NCI-H460 (cell line): ENCODE data around the gene HDAC10. TPM values are rescaled to one million over a fixed set of nuclear protein-coding genes. Genes with fewer than 3 reads are reported as not detected.

Source experiments
- DNase-seq: peaks from one replicate; pipeline ENCODE4 v3.0.0-alpha.2; 2016; ENCODE audit warnings: low read depth; ENCODE audit errors: extremely low read depth
- total RNA-seq: library from RNA; depleted of rRNA; stranded (reverse); fragments of >200 nt; shearing (Covaris generic); gene quantifications from 2 replicates; pipeline ENCODE4 v1.2.3, GENCODE V29; 2014

HDAC10 gene
- total RNA-seq, 1 experiment from 2014 or later, result 13.9 TPM

DNA sequence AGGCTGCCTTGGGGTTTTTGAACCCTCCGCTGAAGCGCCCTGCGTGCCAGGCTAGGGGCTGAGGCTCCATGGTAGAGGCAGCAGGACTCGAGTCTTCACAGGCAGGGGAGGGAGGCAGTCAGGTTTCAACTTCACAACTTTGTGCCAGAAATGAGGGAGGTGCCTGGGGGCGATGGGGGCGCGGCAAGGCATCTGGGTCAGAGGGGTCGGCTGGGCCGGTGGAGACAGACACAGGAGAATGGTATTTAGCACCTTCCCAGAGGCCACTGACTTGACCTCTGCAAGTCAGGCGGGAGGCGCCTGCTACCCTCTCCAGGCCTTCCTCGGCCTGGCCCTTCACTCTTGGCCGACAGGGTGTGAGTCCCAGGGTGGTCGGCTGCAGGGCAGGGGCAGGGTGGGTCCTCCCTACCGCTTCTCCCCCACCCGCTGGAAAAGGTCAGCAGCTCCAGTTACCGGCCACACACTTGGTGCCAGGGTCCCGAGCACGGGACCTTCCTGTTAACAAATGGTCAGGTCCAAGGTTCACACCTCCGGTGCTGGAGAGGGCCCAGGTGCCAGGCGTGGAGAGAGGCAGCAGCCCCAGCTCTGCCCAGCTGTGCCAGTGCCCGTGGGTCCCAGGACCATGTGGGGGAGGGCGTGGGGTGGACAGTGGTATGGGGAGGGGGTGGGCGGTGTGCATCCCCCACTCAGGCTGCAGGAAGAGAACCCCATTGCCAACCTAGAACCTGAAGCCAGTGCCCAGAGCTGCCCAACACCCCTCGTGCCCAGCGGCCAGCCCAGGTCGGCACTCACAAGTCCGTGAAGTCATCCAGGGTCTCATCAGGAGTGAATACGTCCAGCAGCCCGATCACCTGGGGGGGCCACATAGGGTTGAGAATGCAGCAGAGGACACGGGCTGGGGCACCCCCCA lies 6.6 kb upstream of the HDAC10 start:
- no peak for DNase-seq

DNA sequence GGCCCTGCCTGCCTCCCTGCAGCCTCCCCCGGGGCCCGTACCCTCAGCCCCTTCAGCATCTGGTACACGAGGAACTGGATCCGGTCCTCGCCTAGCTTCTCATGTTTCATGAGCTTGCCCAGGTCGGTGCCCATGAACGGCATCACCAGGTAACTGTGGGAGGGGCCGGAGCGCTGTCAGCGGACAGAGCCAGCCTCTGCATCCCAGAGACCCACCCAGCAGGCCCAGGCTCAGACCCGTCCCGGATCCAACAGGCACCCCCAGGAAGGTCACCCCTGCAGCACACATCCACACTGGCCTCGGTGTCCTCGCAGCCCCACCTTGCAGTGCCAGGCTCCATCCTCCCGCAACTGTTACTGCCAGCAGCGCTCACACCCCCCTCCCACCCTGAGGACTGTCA lies 6.0 kb upstream of the HDAC10 start:
- DNase-seq, result no peak

DNA sequence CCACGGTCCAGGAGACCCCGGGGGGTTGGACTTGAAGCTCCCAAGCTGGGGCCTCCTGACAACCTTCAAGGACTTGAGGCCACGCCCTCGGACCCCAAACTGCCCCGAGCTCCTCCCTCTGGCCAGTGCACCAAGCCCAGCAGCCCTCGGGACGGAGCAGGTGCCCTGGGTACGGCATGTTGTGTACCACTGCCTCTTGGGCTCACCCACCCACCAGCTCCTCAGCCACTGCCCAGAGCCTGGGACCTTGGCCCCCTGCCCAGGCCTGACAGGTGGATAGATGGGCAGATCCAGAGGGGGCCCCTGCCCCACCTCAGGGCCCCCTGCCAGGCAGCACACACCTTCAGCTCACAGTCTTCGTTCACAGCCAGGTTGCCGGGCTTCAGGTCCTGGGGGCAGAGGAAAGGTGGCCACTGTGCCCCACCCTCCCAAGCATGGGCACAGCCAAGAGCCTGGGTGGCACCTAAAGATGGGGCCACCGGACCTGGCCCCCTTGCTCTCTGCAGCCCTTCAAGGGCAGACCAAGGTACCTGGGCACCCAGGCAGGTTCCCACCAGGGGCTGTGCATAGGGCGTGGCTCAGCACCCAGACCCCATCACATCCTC lies 5.3 kb upstream of the HDAC10 start:
- no peak for DNase-seq

DNA sequence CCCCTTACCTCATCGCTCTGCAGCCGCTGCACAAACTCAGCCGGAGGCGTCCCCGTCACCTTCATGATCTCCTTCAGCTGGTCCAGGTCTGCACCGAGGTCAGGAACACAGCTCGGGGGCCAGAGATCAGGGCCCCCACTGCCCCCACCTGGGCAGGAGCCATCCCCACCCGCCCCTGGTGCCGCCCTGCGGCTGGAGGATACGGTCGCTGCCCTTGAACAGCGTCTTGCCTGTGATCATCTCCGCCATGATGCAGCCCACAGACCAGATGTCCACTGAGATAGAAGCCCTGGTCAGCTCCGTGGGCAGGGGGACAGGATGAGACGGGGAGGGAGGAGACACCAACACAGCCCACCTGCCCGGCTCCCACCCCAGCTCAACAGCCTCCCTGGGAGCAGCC lies 4.5 kb upstream of the HDAC10 start:
- no peak for DNase-seq

DNA sequence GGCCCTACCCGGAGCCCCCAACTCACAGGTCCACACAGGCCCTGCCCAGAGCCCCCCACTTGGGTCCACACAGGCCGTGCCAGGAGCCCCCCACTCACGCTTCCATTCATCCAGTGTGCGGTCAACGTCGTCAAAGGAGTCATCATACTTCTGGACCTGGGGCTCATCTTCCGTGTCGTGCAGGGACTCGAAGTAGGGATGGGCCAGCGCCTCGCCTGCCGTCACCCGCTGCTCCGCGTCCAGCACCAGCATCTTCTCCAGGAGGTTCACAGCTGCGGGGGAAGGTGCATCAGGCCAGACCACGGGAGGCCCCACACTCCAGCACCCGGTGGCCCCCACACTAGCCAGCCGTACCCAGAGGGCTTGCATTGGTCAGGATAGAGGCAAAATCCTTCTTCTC lies 4.0 kb upstream of the HDAC10 start:
- no peak for DNase-seq

DNA sequence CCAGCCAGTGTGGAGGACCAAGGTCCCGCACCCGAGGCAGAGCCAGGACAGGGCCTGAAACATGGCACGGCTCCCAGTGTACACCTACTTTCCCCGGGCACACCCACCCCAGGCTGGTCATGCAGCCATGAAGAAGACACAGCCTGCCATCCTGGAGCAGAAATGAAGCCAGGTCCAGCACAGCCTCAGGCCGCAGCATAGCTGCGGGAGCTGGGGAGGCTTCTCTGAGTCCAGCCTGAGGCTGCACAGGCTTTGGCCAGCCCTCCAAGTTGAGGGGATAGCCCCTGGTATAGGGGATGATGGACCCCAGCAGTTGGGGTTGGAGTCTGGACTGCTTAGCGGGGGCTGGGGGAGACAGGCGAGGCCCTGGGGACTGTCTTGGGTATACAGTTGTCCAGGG lies 2.9 kb upstream of the HDAC10 start:
- DNase-seq, result no peak

DNA sequence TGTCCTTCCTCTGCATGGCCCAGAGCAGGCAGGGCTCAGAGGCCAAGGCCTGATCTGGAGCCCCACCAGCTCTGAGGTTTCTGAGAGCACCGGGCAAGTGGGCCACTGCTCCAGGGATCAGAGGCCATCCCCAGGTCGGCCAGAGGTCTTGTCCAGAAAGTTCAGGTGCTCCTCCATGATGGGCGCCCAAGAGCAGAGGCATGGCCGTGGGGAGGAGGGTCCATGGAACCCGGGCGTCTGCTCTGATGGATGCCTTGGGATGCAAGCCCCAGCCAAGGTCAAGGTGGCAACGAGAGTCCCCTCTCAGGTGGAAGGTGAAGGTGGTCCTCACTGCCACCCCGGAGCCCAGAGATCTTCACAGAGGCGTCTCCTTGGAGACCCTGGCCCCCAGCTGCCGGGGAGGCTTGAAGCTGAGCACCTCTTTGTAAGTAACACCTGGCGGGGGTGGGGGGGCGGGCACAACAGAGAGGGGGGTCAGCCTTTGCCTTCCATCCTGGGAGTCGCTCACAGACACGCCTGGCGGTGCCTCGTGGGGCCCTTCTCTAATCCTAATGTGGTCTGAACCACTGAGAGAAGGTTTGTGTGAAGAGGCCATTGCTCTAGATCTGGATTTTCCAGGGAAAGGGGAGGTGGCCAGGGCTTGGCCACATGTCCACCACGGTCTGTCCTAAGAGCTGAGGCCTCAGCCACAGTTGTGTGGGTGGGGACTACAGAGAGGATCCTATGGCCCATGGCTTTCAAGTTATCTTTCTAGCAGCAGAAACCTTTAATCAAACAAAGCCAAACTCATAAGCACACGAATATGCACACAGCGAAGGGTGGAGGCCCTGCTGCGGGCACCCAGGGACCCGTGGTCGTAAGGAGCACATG lies 2.2 kb upstream of the HDAC10 start:
- no peak for DNase-seq

DNA sequence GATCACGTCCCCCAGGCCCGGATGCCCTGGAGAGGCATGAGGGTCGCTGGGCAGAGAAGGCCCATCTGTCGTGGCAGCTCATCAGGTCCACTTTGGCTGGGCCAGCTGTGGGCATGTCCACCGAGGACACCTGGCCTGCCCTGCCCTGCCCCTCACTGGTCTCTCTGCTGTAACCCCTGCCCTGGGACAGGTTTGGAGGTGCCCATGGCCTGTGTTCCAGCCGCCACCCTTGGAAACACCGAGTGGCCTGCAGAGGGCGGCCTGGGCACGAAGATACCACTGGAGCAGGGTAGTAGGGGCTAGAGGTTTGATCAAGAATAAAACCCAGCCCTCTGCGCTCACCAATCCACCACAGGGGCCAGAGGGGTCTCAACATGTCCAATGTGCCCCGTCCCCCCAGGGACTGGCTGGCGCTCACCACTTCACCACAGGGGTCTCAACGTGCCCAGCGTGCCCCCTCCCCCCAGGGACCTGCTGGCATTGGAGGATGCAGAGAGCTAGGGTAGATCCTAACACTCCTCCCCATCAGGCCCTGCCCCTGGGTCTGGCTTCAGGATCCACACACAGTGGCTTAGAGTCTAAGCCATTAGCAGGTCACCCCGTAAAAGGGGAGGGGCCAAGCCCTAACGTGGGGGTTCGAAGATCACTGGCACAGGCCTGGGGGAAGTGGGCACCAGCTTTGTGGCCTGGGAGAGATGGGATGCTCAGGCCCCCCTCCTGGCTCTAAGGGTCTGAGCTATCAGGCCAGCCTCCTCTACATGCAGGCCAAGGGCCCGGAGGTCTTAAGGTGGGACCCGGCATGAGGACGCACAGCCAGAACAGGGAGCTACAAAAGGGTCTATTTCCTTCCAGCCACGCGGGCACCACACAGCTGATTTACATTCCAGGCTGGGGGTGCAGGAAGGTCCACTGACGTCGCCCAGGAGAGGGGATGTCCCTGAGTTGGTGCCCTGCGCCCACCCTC lies 1.3 kb upstream of the HDAC10 start:
- DNase-seq, result peak; percentile 56

DNA sequence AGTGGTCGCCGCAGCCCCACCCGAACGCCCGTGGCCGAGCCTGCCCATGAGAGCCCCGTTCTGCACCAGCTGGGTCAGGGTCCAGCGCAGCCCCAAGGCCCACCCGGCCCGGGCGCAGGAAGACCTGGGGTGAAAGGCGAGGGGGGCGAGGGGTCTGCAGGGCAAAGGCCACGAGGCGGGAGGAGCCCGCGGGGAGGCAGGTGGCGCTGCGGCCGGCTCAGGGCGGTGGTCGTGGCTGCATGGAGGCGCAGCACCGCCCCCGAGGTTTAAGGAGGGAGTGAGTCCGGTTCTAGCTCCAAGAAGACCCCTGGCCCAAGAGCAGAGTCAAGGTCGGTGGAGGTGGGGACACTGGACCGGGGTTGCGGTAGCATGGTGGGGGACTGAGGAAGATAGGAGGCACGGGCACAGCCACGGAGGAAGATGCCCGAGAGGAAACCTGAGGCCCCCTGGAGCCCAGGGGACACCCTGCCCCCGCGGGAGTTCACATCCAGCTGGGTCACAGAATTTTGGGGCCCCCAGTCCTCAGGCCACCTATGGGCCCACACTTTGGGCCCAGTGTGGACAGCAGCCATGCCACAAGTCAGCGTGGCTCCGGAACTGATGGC lies 514 bp upstream of the HDAC10 start:
- DNase-seq, result no peak

DNA sequence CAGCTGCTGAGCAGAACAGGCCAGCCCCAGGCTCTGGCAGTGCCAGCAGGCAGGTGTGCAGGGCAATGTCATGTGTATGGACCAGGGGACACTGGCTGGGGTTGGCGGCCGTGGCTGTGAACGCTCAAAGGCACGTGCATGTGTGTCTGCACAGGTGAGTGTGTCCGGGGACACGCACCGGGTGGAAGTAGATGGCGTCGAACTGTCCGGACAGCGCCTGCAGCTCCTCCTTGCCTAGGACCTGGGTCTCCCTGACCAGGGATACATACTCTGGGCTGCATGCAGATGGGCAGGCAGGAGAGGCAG lies 863 bp downstream of the HDAC10 start:
- no peak for DNase-seq

DNA sequence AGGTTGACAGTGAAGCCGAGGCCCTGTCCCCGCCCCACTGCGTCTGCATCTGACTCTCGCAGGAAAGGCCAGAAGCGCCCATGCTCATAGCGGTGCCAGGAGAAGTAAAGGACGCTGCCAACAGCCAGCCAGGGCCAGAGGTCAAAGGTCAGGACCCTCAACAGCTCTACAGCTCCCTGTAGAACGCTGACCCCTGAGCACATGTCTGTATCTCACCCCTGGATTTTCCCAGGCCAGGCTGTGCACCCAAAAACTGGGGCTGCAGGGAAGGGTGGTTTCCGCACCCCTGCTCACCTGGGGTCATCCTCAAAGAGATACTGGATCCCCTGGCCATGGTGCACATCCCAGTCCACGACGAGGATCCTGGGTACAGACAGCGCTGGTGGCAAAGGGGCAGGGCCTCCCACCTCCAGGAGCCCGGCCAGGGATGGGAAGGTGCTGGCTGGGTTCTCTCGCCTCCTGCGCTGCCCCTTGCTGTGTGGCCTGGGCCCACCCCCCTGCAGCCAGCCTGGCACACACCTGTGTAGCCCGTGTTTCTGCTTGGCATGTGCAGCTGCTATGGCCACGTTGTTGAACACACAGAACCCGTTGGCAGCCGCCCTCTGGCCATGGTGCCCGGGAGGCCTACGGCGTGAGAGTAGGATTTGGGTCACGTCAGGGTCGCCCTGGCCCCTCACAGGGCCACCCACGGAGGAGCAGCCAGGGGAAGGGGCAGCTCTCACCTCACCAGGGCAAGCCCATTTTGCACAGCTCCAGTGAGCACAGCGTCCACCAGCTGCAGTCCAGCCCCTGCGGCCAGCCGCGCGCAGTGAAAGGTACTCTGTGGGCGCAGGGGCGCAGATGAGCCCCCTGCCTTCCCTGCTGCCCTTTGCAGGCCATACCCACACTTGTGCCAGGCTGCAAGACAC lies 1.5 kb downstream of the HDAC10 start:
- DNase-seq, result no peak

DNA sequence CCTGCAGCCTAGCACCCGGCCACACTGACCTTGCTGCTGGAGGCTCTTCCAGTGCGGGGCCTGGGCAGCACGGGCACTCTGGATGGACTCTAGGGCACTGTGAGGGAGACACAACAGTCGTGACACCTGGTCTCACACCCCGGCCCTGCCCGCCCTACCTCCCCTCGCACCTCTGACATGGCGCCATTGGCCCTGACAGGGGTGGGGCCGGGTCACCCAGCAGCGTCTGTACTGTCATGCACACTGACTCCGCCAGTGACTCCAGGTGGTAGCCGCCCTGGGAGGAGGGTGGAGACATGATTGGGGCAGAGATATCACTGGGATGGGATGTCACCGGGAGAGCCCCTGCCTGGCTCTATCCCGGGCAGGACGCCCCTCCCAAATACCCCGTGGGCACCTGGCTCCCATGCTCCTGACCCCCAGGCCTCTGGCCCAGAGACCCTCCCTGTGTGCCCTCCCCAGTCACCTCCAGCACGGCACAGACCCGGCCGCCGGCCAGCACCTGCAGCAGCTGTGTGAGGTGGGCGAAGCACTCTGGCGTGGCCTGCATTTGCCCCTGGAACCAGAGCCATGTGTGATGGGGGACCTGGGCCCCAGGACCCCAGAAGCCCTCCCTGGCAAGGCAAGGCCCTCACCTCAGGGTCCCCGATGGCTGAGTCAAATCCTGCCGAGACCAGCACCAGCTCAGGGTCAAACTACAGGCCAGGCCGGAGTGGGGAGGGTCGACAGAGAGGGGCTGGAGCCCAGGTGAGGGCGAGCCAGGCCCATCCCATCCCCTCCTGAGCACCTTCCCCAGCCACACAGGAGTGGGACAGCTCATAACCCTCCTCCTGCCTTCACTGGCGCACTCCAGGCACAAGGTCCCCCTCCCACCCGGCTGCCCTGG lies 2.6 kb downstream of the HDAC10 start:
- no peak for DNase-seq

DNA sequence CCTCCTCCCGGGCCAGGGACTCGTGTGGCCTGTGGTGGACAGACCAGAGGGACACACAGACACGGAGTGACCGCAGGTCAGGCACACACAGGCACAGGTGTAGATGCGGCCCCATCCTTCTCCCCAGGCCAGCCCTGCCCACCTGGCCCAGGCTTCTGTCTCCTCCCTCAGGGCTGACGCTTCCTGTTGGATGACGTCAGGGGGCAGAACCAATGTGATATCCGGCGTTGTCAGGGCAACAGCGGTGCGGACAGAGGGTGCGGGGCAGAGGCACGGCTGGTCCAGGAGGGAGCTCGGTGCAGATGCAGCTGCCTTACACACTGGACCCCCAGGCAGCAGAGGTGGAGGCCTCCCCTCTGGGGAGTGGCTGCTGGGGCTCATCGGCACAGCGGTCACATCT lies 3.3 kb downstream of the HDAC10 start:
- DNase-seq, result peak; percentile 65

DNA sequence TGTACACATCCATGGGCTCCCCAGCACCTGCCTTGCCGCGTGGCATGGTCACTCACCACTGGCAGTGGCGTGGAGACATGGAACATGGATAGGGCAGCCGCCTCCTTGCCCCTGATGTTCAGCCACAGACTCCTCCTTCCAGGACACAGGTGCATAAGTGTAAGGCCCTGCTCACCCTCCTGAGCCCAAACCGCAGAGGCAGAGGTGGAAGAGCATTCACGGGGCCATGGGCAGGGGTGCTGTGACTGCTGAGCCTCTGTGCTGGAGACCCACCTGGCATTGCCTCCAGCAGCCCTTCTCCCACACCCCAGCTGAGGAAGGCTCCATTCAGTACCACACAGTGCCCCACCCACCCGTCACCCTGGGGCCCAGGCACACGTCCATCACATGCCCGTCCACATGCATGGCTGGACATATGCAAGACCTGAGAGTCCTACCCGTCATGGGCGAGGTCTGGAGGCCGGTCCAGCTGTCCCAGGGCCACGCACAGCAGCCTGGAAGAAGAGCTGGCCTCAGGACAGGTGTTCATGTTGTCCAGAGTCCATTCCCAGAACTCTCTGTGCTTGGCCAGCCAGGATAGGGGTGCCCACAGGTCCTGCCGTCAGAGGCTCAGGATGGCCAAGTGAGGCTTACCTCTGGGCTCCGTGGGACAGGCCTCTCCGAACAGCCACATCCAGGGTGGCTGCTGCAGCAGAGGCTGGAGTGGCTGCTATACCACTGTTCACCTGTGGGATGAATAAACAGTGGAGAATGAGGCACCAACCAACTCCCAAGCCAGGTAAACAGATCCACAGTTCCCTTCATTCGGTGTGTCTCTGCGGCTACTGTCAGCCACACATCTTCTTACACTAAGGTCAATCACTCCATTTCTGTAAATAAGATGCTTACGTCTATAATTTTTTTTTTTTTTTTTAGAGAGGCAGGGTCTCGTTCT lies 4.6 kb downstream of the HDAC10 start:
- no peak for DNase-seq

DNA sequence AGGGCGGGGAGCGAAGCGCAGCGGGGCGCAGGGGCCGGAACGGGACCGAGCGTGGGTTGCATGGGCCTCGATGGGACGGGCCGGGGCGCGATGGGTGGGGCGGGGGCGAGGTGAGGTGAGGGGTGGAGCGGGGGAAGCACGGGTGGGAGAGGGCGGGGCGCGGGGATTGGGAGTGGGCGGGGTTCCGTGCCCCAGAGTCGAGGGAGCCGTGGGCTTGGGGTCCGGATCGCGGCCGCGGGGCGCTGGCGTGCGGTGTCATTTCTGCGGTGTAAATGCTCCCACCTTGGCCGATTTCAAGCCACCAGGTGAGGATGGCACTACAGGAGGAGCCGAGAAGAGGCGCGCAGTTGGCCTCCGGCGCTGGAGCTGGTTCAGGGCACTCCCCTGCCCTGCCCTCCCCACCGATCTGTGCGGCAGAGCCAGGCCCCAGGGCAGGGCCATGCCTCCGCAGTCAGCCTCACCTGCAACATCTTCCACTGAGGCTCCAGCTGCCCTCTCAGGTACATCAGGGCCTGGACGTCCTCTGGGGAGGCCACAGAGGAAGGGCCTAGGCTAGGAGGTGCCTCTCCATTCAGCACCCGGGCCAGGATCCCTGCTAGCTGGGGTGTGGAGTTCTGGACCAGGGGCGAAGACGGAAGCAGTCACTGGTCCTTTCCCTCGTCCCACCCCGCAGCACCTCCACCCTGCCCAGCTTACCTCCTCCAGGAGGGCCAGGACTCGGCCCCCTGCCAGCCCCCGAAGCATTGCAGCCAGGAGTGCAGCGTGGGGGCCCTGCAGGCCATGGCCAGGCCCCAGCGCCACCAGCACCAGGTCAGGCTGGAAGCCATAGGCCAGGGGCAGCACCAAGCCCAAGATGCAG lies 5.6 kb downstream of the HDAC10 start:
- no peak for DNase-seq
